Hematopoietic multipotent progenitor cell (in vitro differentiated cells): ENCODE data around the gene ACTN4. TPM values are rescaled to one million over a fixed set of nuclear protein-coding genes. Genes with fewer than 3 reads are reported as not detected.

Experiments used
- DNase-seq, 3 donors: peaks; one replicate each; pipeline ENCODE4 v3.0.0-alpha.2; 2011 to 2015; ENCODE audit warnings: low read depth in 2 of 3, low spot score in 2 of 3
- total RNA-seq: library from RNA; depleted of rRNA; stranded (reverse); fragments of >200 nt; gene quantifications from one replicate; pipeline ENCODE4 v1.2.3, GENCODE V29; 2012

Gene ACTN4
- total RNA-seq, 1 donor = 264 TPM

GRCh38 chr19:38721496-38721895 is 74.0 kb downstream of the ACTN4 start:
- DNase-seq = no peak

GRCh38 chr19:38721979-38722773 is 74.7 kb downstream of the ACTN4 start:
- DNase-seq = no peak

GRCh38 chr19:38722947-38723605 is 75.6 kb downstream of the ACTN4 start:
- no peak for DNase-seq

GRCh38 chr19:38723606-38723965 is 76.1 kb downstream of the ACTN4 start:
- DNase-seq = no peak

GRCh38 chr19:38723990-38724854 is 76.8 kb downstream of the ACTN4 start:
- DNase-seq = no peak

GRCh38 chr19:38725469-38726283 is 78.2 kb downstream of the ACTN4 start:
- DNase-seq = no peak

- no peak for DNase-seq
Measured at GRCh38 chr19:38726284-38726673, 78.8 kb downstream of the ACTN4 start.

- DNase-seq = no peak
Measured at GRCh38 chr19:38726761-38727301, 79.4 kb downstream of the ACTN4 start.

GRCh38 chr19:38727306-38727867 is 79.9 kb downstream of the ACTN4 start:
- DNase-seq = no peak

GRCh38 chr19:38727868-38728660 is 80.6 kb downstream of the ACTN4 start:
- no peak for DNase-seq

- DNase-seq = no peak
Measured at GRCh38 chr19:38728752-38729541, 81.5 kb downstream of the ACTN4 start.

GRCh38 chr19:38729653-38730469 is 82.4 kb downstream of the ACTN4 start:
- DNase-seq = peak in 2 of 3 donors; percentile 78 to 81

- DNase-seq = no peak
Measured at GRCh38 chr19:38730470-38730730, 83.0 kb downstream of the ACTN4 start.

GRCh38 chr19:38730731-38731589 is 83.5 kb downstream of the ACTN4 start:
- DNase-seq = no peak

- DNase-seq = no peak
Measured at GRCh38 chr19:38731654-38732301, 84.3 kb downstream of the ACTN4 start.

GRCh38 chr19:38733241-38733492 is 85.7 kb downstream of the ACTN4 start:
- DNase-seq = no peak
